ENCODE data around the gene CLTCL1. TPM values are rescaled to one million over a fixed set of nuclear protein-coding genes. Genes with fewer than 3 reads are reported as not detected.
A peak's percentile ranks its signal among the peaks of the same experiment; 100 is the strongest.

Gene CLTCL1
- total and polyA plus RNA-seq, 9 of the 15 experiments (the other 6 are each of a cell fraction or from before 2014, with no cell fraction given) = 1.1 to 11.7 (median 5.0) TPM

- TF ChIP-seq TAF7 (tag; IDR thresholded peaks at IDR 0.05) = 0 out of 2 replicates have a peak, but pooled peaks have one; percentile 10
Observed at GRCh38 chr22:19212302-19212870, 79.1 kb downstream of the CLTCL1 start (continued).

- in situ Hi-C loops (cut with MboI) = no loop called here
- Histone ChIP-seq H3K9ac (ENCODE audit: insufficient read depth in 1 of 2, low read depth in 2 of 2, low read length in 2 of 2) (no peak overlapping the region; a peak in 1 of 4 replicates), H2AFZ (ENCODE audit: low read depth, low read length) (no peak overlapping the region), H4K20me1 (replicated peaks; ENCODE audit: control insufficient read depth, insufficient read depth, low read length) (0 out of 2 replicates have a peak, but pooled peaks cover 7% of the 10 kb centered on the region), H3K4me3 (no peak overlapping the region), H3K27me3 (ENCODE audit: control insufficient read depth in 2 of 2, insufficient read depth in 2 of 2, low read length in 2 of 2) (peaks cover 36 to 39% of the 10 kb centered on the region in 2 experiments), H3K36me3 (ENCODE audit: control insufficient read depth, insufficient read depth, low read length) (no peaks in the 10 kb centered on the region), H3K9me3 (replicated peaks; ENCODE audit: control insufficient read depth, insufficient read depth, low read depth, low read length) (no peaks in the 10 kb centered on the region), H3K27ac (ENCODE audit: extremely low read depth, low read depth, low read length) (no peak overlapping the region), H3K9me1 (ENCODE audit: control insufficient read depth, insufficient read depth, low read length) (no peaks in the 10 kb centered on the region), H3K4me2 (ENCODE audit: insufficient read depth, low read length) (no peak overlapping the region), H3K4me1 (replicated peaks in 1 of 2; ENCODE audit: control insufficient read depth in 2 of 2, insufficient read depth in 2 of 2, low read length in 2 of 2) (peaks cover 3 to 10% of the 10 kb centered on the region in 2 experiments; a peak in 4 of 5 replicates), H3K79me2 (ENCODE audit: control insufficient read depth, insufficient read depth, low read length) (no peaks in the 10 kb centered on the region)
- ChIA-PET CTCF (ENCODE audit: low intra/inter-chr PET ratio) (no interaction called here), POLR2A (no interaction called here)
- BruUV-seq (replicated peaks) = no TSS peak
- ATAC-seq = no peak
- intact Hi-C loops (cut with micrococcal nuclease) = no loop called here
- 16% methylated on average over 14 of the region's 14 CpGs for WGBS (ENCODE audit: insufficient coverage, low coverage, missing lambda C conversion rate)
- FAIRE-seq = no peak
- DNase-seq (ENCODE audit: extremely low read depth in 1 of 4, low spot score in 3 of 4) = no peak
- TF ChIP-seq ZNF143 (CRISPR knock-in tag; IDR thresholded peaks at IDR 0.05) (peak; percentile 56; the same call in 1 of the 2 replicates), BRCA1 (IDR thresholded peaks at IDR 0.05) (no peak), BRCA1 (CRISPR knock-in tag; IDR thresholded peaks at IDR 0.05) (peak; percentile 16; the same call in 1 of the 2 replicates), ATF1 (CRISPR knock-in tag; IDR thresholded peaks at IDR 0.05) (no peak), ATF1 (tag; IDR thresholded peaks at IDR 0.05) (no peak), CBFB (CRISPR knock-in tag; IDR thresholded peaks at IDR 0.05) (no peak), ZNF121 (CRISPR knock-in tag; conservative IDR thresholded peaks at IDR 0.05) (no peak), STAT5B (CRISPR knock-in tag; IDR thresholded peaks at IDR 0.05) (no peak), MAZ (CRISPR knock-in tag; conservative IDR thresholded peaks at IDR 0.05 in 1 of 2, IDR thresholded peaks at IDR 0.05 in 1 of 2) (no peak), STAT6 (CRISPR knock-in tag; IDR thresholded peaks at IDR 0.05) (no peak), ZC3H4 (CRISPR knock-in tag; IDR thresholded peaks at IDR 0.05; ENCODE audit: borderline replicate concordance) (peak; percentile 79), TAF15 (IDR thresholded peaks at IDR 0.05; ENCODE audit: low read depth, low read length) (0 out of 2 replicates have a peak, but pooled peaks have one; percentile 42)
- TF ChIP-seq, protein P1, sequence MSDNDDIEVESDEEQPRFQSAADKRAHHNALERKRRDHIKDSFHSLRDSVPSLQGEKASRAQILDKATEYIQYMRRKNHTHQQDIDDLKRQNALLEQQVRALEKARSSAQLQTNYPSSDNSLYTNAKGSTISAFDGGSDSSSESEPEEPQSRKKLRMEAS (CRISPR knock-in tag; IDR thresholded peaks at IDR 0.05) = 0 out of 2 replicates have a peak, but pooled peaks have one; percentile 51
- TF ChIP-seq, protein P2, sequence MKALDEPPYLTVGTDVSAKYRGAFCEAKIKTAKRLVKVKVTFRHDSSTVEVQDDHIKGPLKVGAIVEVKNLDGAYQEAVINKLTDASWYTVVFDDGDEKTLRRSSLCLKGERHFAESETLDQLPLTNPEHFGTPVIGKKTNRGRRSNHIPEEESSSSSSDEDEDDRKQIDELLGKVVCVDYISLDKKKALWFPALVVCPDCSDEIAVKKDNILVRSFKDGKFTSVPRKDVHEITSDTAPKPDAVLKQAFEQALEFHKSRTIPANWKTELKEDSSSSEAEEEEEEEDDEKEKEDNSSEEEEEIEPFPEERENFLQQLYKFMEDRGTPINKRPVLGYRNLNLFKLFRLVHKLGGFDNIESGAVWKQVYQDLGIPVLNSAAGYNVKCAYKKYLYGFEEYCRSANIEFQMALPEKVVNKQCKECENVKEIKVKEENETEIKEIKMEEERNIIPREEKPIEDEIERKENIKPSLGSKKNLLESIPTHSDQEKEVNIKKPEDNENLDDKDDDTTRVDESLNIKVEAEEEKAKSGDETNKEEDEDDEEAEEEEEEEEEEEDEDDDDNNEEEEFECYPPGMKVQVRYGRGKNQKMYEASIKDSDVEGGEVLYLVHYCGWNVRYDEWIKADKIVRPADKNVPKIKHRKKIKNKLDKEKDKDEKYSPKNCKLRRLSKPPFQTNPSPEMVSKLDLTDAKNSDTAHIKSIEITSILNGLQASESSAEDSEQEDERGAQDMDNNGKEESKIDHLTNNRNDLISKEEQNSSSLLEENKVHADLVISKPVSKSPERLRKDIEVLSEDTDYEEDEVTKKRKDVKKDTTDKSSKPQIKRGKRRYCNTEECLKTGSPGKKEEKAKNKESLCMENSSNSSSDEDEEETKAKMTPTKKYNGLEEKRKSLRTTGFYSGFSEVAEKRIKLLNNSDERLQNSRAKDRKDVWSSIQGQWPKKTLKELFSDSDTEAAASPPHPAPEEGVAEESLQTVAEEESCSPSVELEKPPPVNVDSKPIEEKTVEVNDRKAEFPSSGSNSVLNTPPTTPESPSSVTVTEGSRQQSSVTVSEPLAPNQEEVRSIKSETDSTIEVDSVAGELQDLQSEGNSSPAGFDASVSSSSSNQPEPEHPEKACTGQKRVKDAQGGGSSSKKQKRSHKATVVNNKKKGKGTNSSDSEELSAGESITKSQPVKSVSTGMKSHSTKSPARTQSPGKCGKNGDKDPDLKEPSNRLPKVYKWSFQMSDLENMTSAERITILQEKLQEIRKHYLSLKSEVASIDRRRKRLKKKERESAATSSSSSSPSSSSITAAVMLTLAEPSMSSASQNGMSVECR (CRISPR knock-in tag; IDR thresholded peaks at IDR 0.05) = 0 out of 2 replicates have a peak, but pooled peaks have one; percentile 27
Observed at GRCh38 chr22:19210188-19210587, 81.3 kb downstream of the CLTCL1 start.
